Measurements from ENCODE around the gene TM4SF18. TPM values are rescaled to one million over a fixed set of nuclear protein-coding genes. Genes with fewer than 3 reads are reported as not detected.

Gene TM4SF18
- total and polyA plus RNA-seq, 5 donors, result 2.9 to 6.1 (median 4.5) TPM

GRCh38 chr3:149375501-149376196, 42.2 kb upstream of the TM4SF18 start:
- Histone ChIP-seq H3K4me3 (ENCODE audit: low read length) (peak overlapping the region; percentile 30), H3K27me3 (ENCODE audit: control insufficient read depth, insufficient read depth) (no peaks in the 10 kb centered on the region), H3K4me1 (ENCODE audit: control insufficient read depth, insufficient read depth, low read length) (peaks cover 5% of the 10 kb centered on the region), H3K9me3 (ENCODE audit: control insufficient read depth, low read length) (no peaks in the 10 kb centered on the region), H3K27ac (ENCODE audit: low read length) (peak overlapping the region; percentile 84)
- ATAC-seq (no peak), DNase-seq (peak in 1 of 3 donors; percentile 53)
- 54% methylated on average over 4 of the region's 4 CpGs for WGBS
- intact Hi-C loops (cut with DNase I), result no loop called here

- peak overlapping the region; percentile 30 for H3K4me3 ChIP-seq (ENCODE audit: low read length)
- no peak for ATAC-seq
Measured at GRCh38 chr3:149374793-149375500, 41.5 kb upstream of the TM4SF18 start.

GRCh38 chr3:149374391-149374790, 41.0 kb upstream of the TM4SF18 start:
- intact Hi-C loops (cut with DNase I), result no loop called here
- Histone ChIP-seq H3K27me3 (ENCODE audit: control insufficient read depth, insufficient read depth) (no peaks in the 10 kb centered on the region), H3K4me1 (ENCODE audit: control insufficient read depth, insufficient read depth, low read length) (peaks cover 5% of the 10 kb centered on the region), H3K4me3 (ENCODE audit: low read length) (peak overlapping the region; percentile 30), H3K27ac (ENCODE audit: low read length) (no peak overlapping the region), H3K9me3 (ENCODE audit: control insufficient read depth, low read length) (no peaks in the 10 kb centered on the region)
- ATAC-seq, result no peak
- no peak for DNase-seq
- 52% methylated on average over 1 of the region's 1 CpG for WGBS

More at GRCh38 chr3:149374793-149375500, 41.5 kb upstream of the TM4SF18 start:
- Histone ChIP-seq H3K9me3 (ENCODE audit: control insufficient read depth, low read length) (no peaks in the 10 kb centered on the region), H3K4me1 (ENCODE audit: control insufficient read depth, insufficient read depth, low read length) (peaks cover 5% of the 10 kb centered on the region), H3K27ac (ENCODE audit: low read length) (peak overlapping the region; percentile 84), H3K27me3 (ENCODE audit: control insufficient read depth, insufficient read depth) (no peaks in the 10 kb centered on the region)
- intact Hi-C loops (cut with DNase I), result no loop called here
- no peak for DNase-seq
- 68% methylated on average over 3 of the region's 3 CpGs for whole genome bisulfite sequencing

GRCh38 chr3:149373235-149374125, 40.0 kb upstream of the TM4SF18 start:
- WGBS, result 61% methylated on average over 2 of the region's 2 CpGs
- no peak for ATAC-seq
- intact Hi-C loops (cut with DNase I), result no loop called here
- DNase-seq, result no peak
- no peak overlapping the region for H3K27ac ChIP-seq (ENCODE audit: low read length)
- H3K4me3 ChIP-seq (ENCODE audit: low read length), result peak overlapping the region; percentile 30
- no peaks in the 10 kb centered on the region for H3K9me3 ChIP-seq (ENCODE audit: control insufficient read depth, low read length)
- H3K4me1 ChIP-seq (ENCODE audit: control insufficient read depth, insufficient read depth, low read length), result peaks cover 5% of the 10 kb centered on the region
- no peaks in the 10 kb centered on the region for H3K27me3 ChIP-seq (ENCODE audit: control insufficient read depth, insufficient read depth)

GRCh38 chr3:149371723-149372114, 38.3 kb upstream of the TM4SF18 start:
- no peaks in the 10 kb centered on the region for H3K9me3 ChIP-seq (ENCODE audit: control insufficient read depth, low read length)
- H3K27me3 ChIP-seq (ENCODE audit: control insufficient read depth, insufficient read depth), result no peaks in the 10 kb centered on the region
- H3K4me3 ChIP-seq (ENCODE audit: low read length), result no peak overlapping the region
- no peak for DNase-seq
- H3K4me1 ChIP-seq (ENCODE audit: control insufficient read depth, insufficient read depth, low read length), result peaks cover 5% of the 10 kb centered on the region
- intact Hi-C loops (cut with DNase I), result no loop called here
- ATAC-seq, result no peak
- H3K27ac ChIP-seq (ENCODE audit: low read length), result peak overlapping the region; percentile 71
- WGBS, result 71% methylated on average over 2 of the region's 2 CpGs

- 59% methylated on average over 7 of the region's 7 CpGs for WGBS
Measured at GRCh38 chr3:149371001-149371722, 37.7 kb upstream of the TM4SF18 start.

GRCh38 chr3:149369991-149370866, 36.8 kb upstream of the TM4SF18 start:
- DNase-seq (no peak), ATAC-seq (no peak)
- intact Hi-C loops (cut with DNase I), result no loop called here
- H3K4me1 ChIP-seq (ENCODE audit: control insufficient read depth, insufficient read depth, low read length), result peaks cover 3% of the 10 kb centered on the region
- no peak overlapping the region for H3K4me3 ChIP-seq (ENCODE audit: low read length)
- 56% methylated on average over 3 of the region's 3 CpGs for WGBS
- no peaks in the 10 kb centered on the region for H3K27me3 ChIP-seq (ENCODE audit: control insufficient read depth, insufficient read depth)
- H3K9me3 ChIP-seq (ENCODE audit: control insufficient read depth, low read length), result no peaks in the 10 kb centered on the region
- no peak overlapping the region for H3K27ac ChIP-seq (ENCODE audit: low read length)

More at GRCh38 chr3:149371001-149371722, 37.7 kb upstream of the TM4SF18 start:
- ATAC-seq (no peak), DNase-seq (no peak)
- Histone ChIP-seq H3K4me1 (ENCODE audit: control insufficient read depth, insufficient read depth, low read length) (peaks cover 5% of the 10 kb centered on the region), H3K27me3 (ENCODE audit: control insufficient read depth, insufficient read depth) (no peaks in the 10 kb centered on the region), H3K27ac (ENCODE audit: low read length) (peak overlapping the region; percentile 71), H3K4me3 (ENCODE audit: low read length) (peak overlapping the region; percentile 27), H3K9me3 (ENCODE audit: control insufficient read depth, low read length) (no peaks in the 10 kb centered on the region)
- intact Hi-C loops (cut with DNase I), result no loop called here

GRCh38 chr3:149368674-149369497, 35.5 kb upstream of the TM4SF18 start:
- 79% methylated on average over 6 of the region's 6 CpGs for WGBS
- intact Hi-C loops (cut with DNase I), result no loop called here

GRCh38 chr3:149368201-149368673, 34.8 kb upstream of the TM4SF18 start:
- H3K4me1 ChIP-seq (ENCODE audit: control insufficient read depth, insufficient read depth, low read length), result peaks cover 2% of the 10 kb centered on the region
- H3K27me3 ChIP-seq (ENCODE audit: control insufficient read depth, insufficient read depth), result no peaks in the 10 kb centered on the region
- no peak overlapping the region for H3K27ac ChIP-seq (ENCODE audit: low read length)
- DNase-seq (peak in 2 of 3 donors; percentile 38 to 59), ATAC-seq (no peak)
- H3K4me3 ChIP-seq (ENCODE audit: low read length), result no peak overlapping the region
- H3K9me3 ChIP-seq (ENCODE audit: control insufficient read depth, low read length), result no peaks in the 10 kb centered on the region
- WGBS, result 71% methylated on average over 6 of the region's 6 CpGs
- intact Hi-C loops (cut with DNase I), result no loop called here

More at GRCh38 chr3:149368674-149369497, 35.5 kb upstream of the TM4SF18 start:
- Histone ChIP-seq H3K27me3 (ENCODE audit: control insufficient read depth, insufficient read depth) (no peaks in the 10 kb centered on the region), H3K4me1 (ENCODE audit: control insufficient read depth, insufficient read depth, low read length) (peaks cover 2% of the 10 kb centered on the region), H3K27ac (ENCODE audit: low read length) (no peak overlapping the region), H3K4me3 (ENCODE audit: low read length) (no peak overlapping the region), H3K9me3 (ENCODE audit: control insufficient read depth, low read length) (no peaks in the 10 kb centered on the region)
- ATAC-seq (no peak), DNase-seq (no peak)

Measured in right cardiac atrium (tissue), 5 donors.